Measurements from ENCODE around the gene NYNRIN.

NYNRIN gene

GRCh38 chr14:24463017-24463883 is 64.4 kb downstream of the NYNRIN start:
- DNase-seq, result no peak

GRCh38 chr14:24463884-24464785 is 65.3 kb downstream of the NYNRIN start:
- DNase-seq, result no peak

- no peak for DNase-seq
Measured at GRCh38 chr14:24465368-24465767, 66.6 kb downstream of the NYNRIN start.

- no peak for DNase-seq
Measured at GRCh38 chr14:24465805-24466204, 67.0 kb downstream of the NYNRIN start.

Data from KG1 (cell line).